ENCODE results near the gene INPP5E. TPM values are rescaled to one million over a fixed set of nuclear protein-coding genes. Genes with fewer than 3 reads are reported as not detected.

Gene INPP5E
- polyA plus RNA-seq, 1 donor: 10.9 TPM

GRCh38 chr9:136447173-136447778 lies 7.6 kb upstream of the INPP5E start:
- no peak for DNase-seq (ENCODE audit: low read depth)

GRCh38 chr9:136445799-136446198 lies 6.2 kb upstream of the INPP5E start:
- no peak for DNase-seq (ENCODE audit: low read depth)

- no peak for DNase-seq (ENCODE audit: low read depth)
These were observed 4.5 kb upstream of the INPP5E start for GRCh38 chr9:136444102-136444501.

- no peak for DNase-seq (ENCODE audit: low read depth)
These were observed 4.0 kb upstream of the INPP5E start for GRCh38 chr9:136443687-136444086.

GRCh38 chr9:136443087-136443486 lies 3.4 kb upstream of the INPP5E start:
- DNase-seq (ENCODE audit: low read depth): no peak

- no peak for DNase-seq (ENCODE audit: low read depth)
These were observed 2.6 kb upstream of the INPP5E start for GRCh38 chr9:136442265-136442664.

GRCh38 chr9:136441681-136442245 lies 2.1 kb upstream of the INPP5E start:
- no peak for DNase-seq (ENCODE audit: low read depth)

- no peak for DNase-seq (ENCODE audit: low read depth)
These were observed 1.6 kb upstream of the INPP5E start for GRCh38 chr9:136441191-136441680.

GRCh38 chr9:136438548-136439480 lies 831 bp downstream of the INPP5E start:
- no peak for DNase-seq (ENCODE audit: low read depth)

- no peak for DNase-seq (ENCODE audit: low read depth)
These were observed 1.7 kb downstream of the INPP5E start for GRCh38 chr9:136437839-136438547.

- peak; percentile 36 for DNase-seq (ENCODE audit: low read depth)
These were observed 2.2 kb downstream of the INPP5E start for GRCh38 chr9:136437430-136437829.

- no peak for DNase-seq (ENCODE audit: low read depth)
These were observed 3.5 kb downstream of the INPP5E start for GRCh38 chr9:136436055-136436634.

- no peak for DNase-seq (ENCODE audit: low read depth)
These were observed 5.0 kb downstream of the INPP5E start for GRCh38 chr9:136434580-136435169.

- DNase-seq (ENCODE audit: low read depth): no peak
These were observed 5.6 kb downstream of the INPP5E start for GRCh38 chr9:136433849-136434579.

- no peak for DNase-seq (ENCODE audit: low read depth)
These were observed 6.5 kb downstream of the INPP5E start for GRCh38 chr9:136433043-136433715.

- no peak for DNase-seq (ENCODE audit: low read depth)
These were observed 7.1 kb downstream of the INPP5E start for GRCh38 chr9:136432591-136432990.

GRCh38 chr9:136431782-136432350 lies 7.8 kb downstream of the INPP5E start:
- no peak for DNase-seq (ENCODE audit: low read depth)

GRCh38 chr9:136430588-136431234 lies 8.9 kb downstream of the INPP5E start:
- DNase-seq (ENCODE audit: low read depth): no peak

Measured in forelimb muscle (tissue), 1 donor.